Adrenal gland (tissue), 12 donors: ENCODE results near the gene IPPK. TPM values are rescaled to one million over a fixed set of nuclear protein-coding genes. Genes with fewer than 3 reads are reported as not detected.

Experiments used
- DNase-seq, 7 donors: peaks; one replicate each; pipeline ENCODE4 v3.0.0-alpha.2; 2019 to 2020
- H3K27ac ChIP-seq, 5 donors: fragments of 200-600 bp; sonication (generic) in 4 of 5; 1 replicate in 3 of 5; 2 replicates in 2 of 5; pipeline versions ENCODE4 v1.5.1 to v1.8.0; 2016 to 2020; ENCODE audit warnings: mild to moderate bottlenecking in 1 of 5
- H3K27me3 ChIP-seq: fragments of 200-600 bp; 2 replicates; pipeline ENCODE4 v1.8.0; 2021
- H3K36me3 ChIP-seq, 2 donors: fragments of 200-600 bp; replicated peaks in 1 of 2; 1 replicate in 1 of 2; 2 replicates in 1 of 2; pipeline versions ENCODE4 v1.5.1 to v1.8.0; 2018 to 2022
- H3K4me1 ChIP-seq, 2 donors: fragments of 200-600 bp; replicated peaks in 1 of 2; 1 replicate in 1 of 2; 2 replicates in 1 of 2; pipeline versions ENCODE4 v1.5.1 to v1.8.0; 2018 to 2021
- H3K4me3 ChIP-seq, 4 donors: fragments of 200-600 bp; sonication (generic) in 3 of 4; one replicate each; pipeline ENCODE4 v1.5.1; 2016 to 2018
- H3K9me3 ChIP-seq, 3 donors: fragments of 200-600 bp; sonication (generic) in 1 of 3; replicated peaks in 1 of 3; 1 replicate in 2 of 3; 2 replicates in 1 of 3; pipeline versions ENCODE4 v1.5.1 to v1.8.0; 2016 to 2021
- POLR2A ChIP-seq, 2 donors: fragments of 450-650 bp; IDR thresholded peaks; one replicate each; pipeline ENCODE4 v1.6.1; 2017; ENCODE audit warnings: antibody characterized with exemption in 2 of 2, mild to moderate bottlenecking in 2 of 2, moderate library complexity in 1 of 2
- WGBS, 4 donors: extraction: QIAGEN DNeasy Blood & Tissue Kit in 2 of 4; methylation state at CpG; one replicate each; pipeline versions ENCODE4 v1.1.5 to v1.1.7; 2013 to 2017; 5-methylcytosine and 5-hydroxymethylcytosine counted together
- intact Hi-C, 2 donors: fragments of 100-400 bp; cut with DNase I; formaldehyde crosslinking; loops; one replicate each; pipeline versions ENCODE4 v1.14.1 to v1.15.0; 2022 to 2023
- polyA plus RNA-seq, 3 donors: library from polyadenylated mRNA; stranded (reverse); fragments of 200-250 nt in 2 of 3; fragments of 350-450 nt in 1 of 3; fragmentation: Illumina TruSeq in 1 of 3; extraction: RNeasy Lipid Tissue Mini Kit (QIAGEN cat#74804) in 1 of 3; gene quantifications; one replicate each; pipeline ENCODE4 v1.2.3, GENCODE V29; 2013 to 2014
- total RNA-seq, 9 donors: library from RNA; depleted of rRNA in 4 of 9; stranded (reverse); fragments of >200 nt in 4 of 9; fragments of 120-200 nt in 1 of 9; fragmentation: NEBNext Ultra II Directional in 1 of 9; extraction: Animal tissue kit (Norgen Biotek cat#: 25700) in 1 of 9; gene quantifications; one replicate each; pipeline versions ENCODE4 v1.1.0 to v1.2.4, GENCODE V29; 2013 to 2023
- TF ChIP-seq, protein P1 (sequence below), 6 experiments: fragments of 450-650 bp in 4 of 6; fragments of 200-600 bp in 2 of 6; sonication (generic) in 1 of 6; IDR thresholded peaks; 1 replicate in 5 of 6; 2 replicates in 1 of 6; pipeline versions ENCODE4 v1.5.1 to v1.8.0; 2016 to 2021; ENCODE audit warnings: antibody characterized with exemption in 6 of 6, mild to moderate bottlenecking in 2 of 6, moderate library complexity in 1 of 6
- donor health status: healthy with polysubstance abuse.
- donor health status: Bipolar disorder and iron deficiency.
- donor health status: DM: yes; HTN: yes; CAD: no.
- donor health status: DM: no; HTN: no; CAD: no.
- donor health status: DM: no; HTN: no; CAD: no.
- donor health status: DM: yes; HTN: yes; CAD: no.

IPPK gene
- total and polyA plus RNA-seq, 12 donors = 2.9 to 22.2 (median 9.0) TPM

DNA sequence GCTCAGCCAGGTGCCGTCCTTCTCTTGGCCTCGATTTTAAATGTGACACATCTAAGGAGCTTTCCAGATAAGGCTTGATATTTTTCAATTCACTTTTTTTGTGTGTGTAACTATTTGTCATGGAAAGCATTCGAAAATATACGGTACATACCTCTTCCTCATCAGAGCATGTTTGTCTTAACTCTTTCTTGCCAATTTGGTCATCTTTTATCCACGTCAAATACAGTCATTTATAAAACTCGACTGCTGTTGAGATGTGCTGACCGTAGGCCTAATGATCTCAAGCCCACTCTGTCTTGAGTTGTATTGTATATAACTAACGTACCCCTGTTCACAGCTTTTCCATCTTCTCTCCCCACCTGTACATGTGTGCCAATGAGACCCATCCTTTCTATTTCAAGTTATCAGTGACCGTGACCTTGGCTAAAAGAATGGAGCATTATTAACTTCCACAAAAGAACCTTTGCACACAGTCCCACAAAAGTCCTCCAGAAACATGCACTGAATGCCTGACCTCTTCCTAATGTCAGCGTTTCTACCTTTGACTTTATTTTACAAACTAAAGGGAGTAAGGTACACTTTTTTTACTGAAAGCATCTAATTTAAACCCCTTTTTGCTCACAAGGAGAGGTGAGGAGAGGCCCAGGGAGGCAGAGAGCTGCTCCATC is 61.6 kb downstream of the IPPK start:
- 48 to 57% (median 55%) methylated on average over 10 of the region's 10 CpGs for WGBS, 4 donors
- intact Hi-C loops = no loop called here

DNA sequence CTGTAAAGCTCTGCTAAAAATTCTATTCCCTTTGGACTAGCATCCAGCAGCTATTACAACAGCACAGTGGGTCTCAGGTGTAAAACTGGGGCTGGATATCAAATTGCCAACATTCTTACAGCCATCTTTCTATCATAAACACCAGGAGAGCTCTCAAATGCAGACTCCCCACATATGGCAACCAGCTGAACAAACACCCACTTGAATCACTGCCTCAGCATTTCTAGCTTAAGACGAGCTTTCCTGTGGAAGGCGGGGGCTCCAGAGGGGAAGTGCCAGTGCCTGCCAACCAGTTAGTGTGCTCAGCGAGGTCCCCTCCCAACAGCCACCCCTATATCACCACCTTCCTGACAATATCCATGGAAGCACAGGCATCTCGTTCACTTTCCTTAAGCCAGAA is 62.2 kb downstream of the IPPK start:
- Histone ChIP-seq H3K9me3 (no peaks in the 10 kb centered on the region), H3K36me3 (peaks cover 0 to 10% of the 10 kb centered on the region in 2 donors), H3K27me3 (no peaks in the 10 kb centered on the region), H3K4me3 (no peak overlapping the region), H3K4me1 (peaks cover 0 to 11% of the 10 kb centered on the region in 2 donors), H3K27ac (no peak overlapping the region)
- DNase-seq = no peak
- intact Hi-C loops = no loop called here
- WGBS, 4 donors = 25 to 51% (median 44%) methylated on average over 2 to 4 of the region's 4 CpGs
- no peak for TF ChIP-seq POLR2A (IDR thresholded peaks at IDR 0.05)
- TF ChIP-seq, protein P1, sequence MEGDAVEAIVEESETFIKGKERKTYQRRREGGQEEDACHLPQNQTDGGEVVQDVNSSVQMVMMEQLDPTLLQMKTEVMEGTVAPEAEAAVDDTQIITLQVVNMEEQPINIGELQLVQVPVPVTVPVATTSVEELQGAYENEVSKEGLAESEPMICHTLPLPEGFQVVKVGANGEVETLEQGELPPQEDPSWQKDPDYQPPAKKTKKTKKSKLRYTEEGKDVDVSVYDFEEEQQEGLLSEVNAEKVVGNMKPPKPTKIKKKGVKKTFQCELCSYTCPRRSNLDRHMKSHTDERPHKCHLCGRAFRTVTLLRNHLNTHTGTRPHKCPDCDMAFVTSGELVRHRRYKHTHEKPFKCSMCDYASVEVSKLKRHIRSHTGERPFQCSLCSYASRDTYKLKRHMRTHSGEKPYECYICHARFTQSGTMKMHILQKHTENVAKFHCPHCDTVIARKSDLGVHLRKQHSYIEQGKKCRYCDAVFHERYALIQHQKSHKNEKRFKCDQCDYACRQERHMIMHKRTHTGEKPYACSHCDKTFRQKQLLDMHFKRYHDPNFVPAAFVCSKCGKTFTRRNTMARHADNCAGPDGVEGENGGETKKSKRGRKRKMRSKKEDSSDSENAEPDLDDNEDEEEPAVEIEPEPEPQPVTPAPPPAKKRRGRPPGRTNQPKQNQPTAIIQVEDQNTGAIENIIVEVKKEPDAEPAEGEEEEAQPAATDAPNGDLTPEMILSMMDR (IDR thresholded peaks at IDR 0.05) = no peak

More for the DNA sequence above, 61.6 kb downstream of the IPPK start:
- Histone ChIP-seq H3K27ac (peak overlapping the region in 2 of 5 donors; percentile 27 to 60), H3K4me1 (peaks cover 0 to 11% of the 10 kb centered on the region in 2 donors), H3K27me3 (no peaks in the 10 kb centered on the region), H3K4me3 (no peak overlapping the region), H3K9me3 (no peaks in the 10 kb centered on the region), H3K36me3 (peaks cover 0 to 14% of the 10 kb centered on the region in 2 donors)
- no peak for TF ChIP-seq POLR2A (IDR thresholded peaks at IDR 0.05)
- TF ChIP-seq, protein P1 (IDR thresholded peaks at IDR 0.05) = no peak
- no peak for DNase-seq

DNA sequence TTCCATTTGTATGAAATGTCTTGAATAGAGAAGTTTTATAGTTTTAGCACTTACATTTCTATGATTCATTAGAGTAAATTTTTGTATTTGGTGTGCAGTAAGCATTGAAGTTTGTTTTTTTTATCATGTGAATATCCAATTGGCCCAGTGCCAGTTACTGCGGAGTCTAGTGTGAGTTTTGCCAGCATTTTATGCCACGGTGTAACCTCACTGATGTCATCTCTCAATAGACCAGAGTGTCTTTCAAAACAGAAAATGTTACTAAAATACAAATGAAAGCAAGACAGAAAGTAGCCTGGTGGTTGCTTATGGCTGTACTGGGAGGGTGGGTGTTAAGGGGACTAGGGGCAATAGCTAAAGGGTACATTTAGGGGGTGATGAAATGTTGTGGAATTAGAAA is 62.8 kb downstream of the IPPK start:
- WGBS, 4 donors = 9 to 21% (median 14%) methylated on average over 2 of the region's 2 CpGs
- intact Hi-C loops = no loop called here
- H3K4me1 ChIP-seq = peaks cover 0 to 11% of the 10 kb centered on the region in 2 donors

DNA sequence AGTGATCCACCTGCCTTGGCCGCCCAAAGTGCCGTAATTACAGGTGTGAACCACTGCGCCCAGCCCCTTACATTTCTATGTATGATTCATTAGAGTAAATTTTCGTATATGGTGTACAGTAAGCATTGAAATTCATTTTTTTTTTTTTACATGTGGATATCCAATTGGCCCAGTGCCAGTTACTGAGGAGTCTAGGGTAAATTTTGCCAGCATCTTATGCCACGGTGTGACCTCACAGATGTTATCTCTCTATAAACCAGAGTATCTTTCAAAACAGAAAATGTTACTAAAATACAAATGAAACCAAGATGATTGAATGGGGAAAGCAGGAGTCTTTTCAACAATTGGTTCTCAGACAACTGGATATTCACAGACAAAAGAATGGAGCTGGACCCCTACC is 64.7 kb downstream of the IPPK start:
- no peak for DNase-seq
- no peaks in the 10 kb centered on the region for H3K27me3 ChIP-seq
- intact Hi-C loops = no loop called here
- H3K27ac ChIP-seq = no peak overlapping the region
- no peaks in the 10 kb centered on the region for H3K9me3 ChIP-seq
- H3K4me1 ChIP-seq = peaks cover 0 to 11% of the 10 kb centered on the region in 2 donors
- no peaks in the 10 kb centered on the region for H3K36me3 ChIP-seq
- H3K4me3 ChIP-seq = no peak overlapping the region
- TF ChIP-seq, protein P1 (IDR thresholded peaks at IDR 0.05) = no peak
- TF ChIP-seq POLR2A (IDR thresholded peaks at IDR 0.05) = no peak
- WGBS, 4 donors = 77 to 94% (median 87%) methylated on average over 5 of the region's 5 CpGs

More for the DNA sequence above, 62.8 kb downstream of the IPPK start:
- peak in 1 of 7 donors; percentile 57 for DNase-seq
- no peaks in the 10 kb centered on the region for H3K9me3 ChIP-seq
- H3K27me3 ChIP-seq = no peaks in the 10 kb centered on the region
- no peak for TF ChIP-seq POLR2A (IDR thresholded peaks at IDR 0.05)
- TF ChIP-seq, protein P1 (IDR thresholded peaks at IDR 0.05) = peak in 1 of 6 experiments; percentile 11
- peaks cover 0 to 6% of the 10 kb centered on the region in 2 donors for H3K36me3 ChIP-seq
- no peak overlapping the region for H3K27ac ChIP-seq
- no peak overlapping the region for H3K4me3 ChIP-seq
